T-helper 22 cell (primary cell): ENCODE data around the gene ALKBH7.
A peak's percentile ranks its signal among the peaks of the same experiment; 100 is the strongest.

Experiments
- DNase-seq: peaks from one replicate; pipeline ENCODE4 v3.0.0-alpha.2; 2020; ENCODE audit warnings: low read depth

Gene ALKBH7

DNA sequence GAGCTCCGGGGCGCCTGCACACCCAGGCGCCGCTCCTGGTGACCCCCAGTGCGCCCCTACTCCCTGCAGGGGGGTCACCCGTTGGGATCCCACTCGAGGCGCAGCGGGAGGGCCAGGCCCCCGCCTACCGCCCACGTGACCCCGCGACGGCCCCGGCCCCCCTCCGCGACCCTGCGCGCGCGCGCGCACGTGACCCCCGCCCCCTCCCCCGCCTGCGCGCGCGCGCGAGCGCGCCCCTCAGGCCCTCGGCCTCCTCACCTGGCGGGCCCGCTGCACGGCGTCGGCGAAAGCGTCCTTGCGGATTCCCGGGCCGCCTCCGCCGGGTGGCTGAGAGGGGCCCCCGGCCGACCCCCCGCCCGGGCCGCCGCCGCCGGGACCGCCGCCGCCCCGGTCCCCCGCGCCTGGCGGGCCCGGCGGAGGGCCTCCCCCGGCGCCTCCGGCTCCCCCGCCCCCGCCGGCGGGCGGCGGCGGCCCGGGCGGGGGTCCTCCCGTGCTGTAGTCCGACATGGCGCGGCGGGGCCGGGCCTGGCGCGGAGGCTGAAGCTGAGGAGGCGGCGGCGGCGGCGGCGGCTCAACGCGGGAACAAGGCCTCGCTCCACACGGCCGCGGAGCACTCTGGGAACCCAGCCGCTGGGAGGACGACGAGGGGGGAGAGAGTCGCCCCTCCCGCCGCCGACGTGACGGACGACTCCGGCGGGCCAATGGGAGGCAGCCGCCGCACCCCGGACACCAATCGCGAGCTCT, 51.8 kb downstream of the ALKBH7 start, which contains the start of gene KHSRP:
Gene KHSRP (minus strand): TSS at position 617 of the 744 bp plus-strand sequence. CDS start 110 bp downstream, at position 507.
- DNase-seq = peak; percentile 16
